Peyer's patch (tissue), 4 donors: ENCODE data around the gene RFX1.

Experiments used
- POLR2A ChIP-seq, 2 donors: fragments of 450-650 bp; IDR thresholded peaks; one replicate each; pipeline ENCODE4 v1.5.1; 2017; ENCODE audit warnings: antibody characterized with exemption in 2 of 2, mild to moderate bottlenecking in 2 of 2, moderate library complexity in 2 of 2
- TF ChIP-seq, protein P1 (sequence below), 6 experiments: fragments of 450-650 bp in 4 of 6; fragments of 200-600 bp in 2 of 6; sonication (generic) in 1 of 6; IDR thresholded peaks; one replicate each; pipeline ENCODE4 v1.5.1; 2017 to 2019; ENCODE audit warnings: antibody characterized with exemption in 6 of 6, mild to moderate bottlenecking in 3 of 6, moderate library complexity in 1 of 6

DNA sequence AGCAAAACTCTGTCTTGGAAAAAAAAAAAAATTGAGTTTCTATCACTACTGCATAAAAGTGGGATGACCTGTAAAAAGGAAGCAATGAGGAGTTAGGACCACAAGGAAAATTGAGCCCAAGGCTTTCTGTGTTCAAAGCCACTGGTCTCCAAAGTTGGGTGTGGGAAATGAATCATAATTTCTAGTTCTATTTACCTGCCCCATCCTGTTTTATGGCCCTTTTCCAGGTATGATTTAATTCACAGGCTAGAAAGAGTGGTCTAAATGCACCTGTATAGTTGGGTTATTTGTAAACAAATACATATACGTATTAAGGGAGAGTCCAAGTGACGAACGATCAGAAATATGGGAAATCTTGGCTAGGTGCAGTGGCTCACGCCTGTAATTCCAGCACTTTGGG, 59.7 kb downstream of the RFX1 start:
- TF ChIP-seq, protein P1, sequence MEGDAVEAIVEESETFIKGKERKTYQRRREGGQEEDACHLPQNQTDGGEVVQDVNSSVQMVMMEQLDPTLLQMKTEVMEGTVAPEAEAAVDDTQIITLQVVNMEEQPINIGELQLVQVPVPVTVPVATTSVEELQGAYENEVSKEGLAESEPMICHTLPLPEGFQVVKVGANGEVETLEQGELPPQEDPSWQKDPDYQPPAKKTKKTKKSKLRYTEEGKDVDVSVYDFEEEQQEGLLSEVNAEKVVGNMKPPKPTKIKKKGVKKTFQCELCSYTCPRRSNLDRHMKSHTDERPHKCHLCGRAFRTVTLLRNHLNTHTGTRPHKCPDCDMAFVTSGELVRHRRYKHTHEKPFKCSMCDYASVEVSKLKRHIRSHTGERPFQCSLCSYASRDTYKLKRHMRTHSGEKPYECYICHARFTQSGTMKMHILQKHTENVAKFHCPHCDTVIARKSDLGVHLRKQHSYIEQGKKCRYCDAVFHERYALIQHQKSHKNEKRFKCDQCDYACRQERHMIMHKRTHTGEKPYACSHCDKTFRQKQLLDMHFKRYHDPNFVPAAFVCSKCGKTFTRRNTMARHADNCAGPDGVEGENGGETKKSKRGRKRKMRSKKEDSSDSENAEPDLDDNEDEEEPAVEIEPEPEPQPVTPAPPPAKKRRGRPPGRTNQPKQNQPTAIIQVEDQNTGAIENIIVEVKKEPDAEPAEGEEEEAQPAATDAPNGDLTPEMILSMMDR (IDR thresholded peaks at IDR 0.05): no peak
- no peak for TF ChIP-seq POLR2A (IDR thresholded peaks at IDR 0.05)
